Heart left ventricle (tissue), 13 donors: ENCODE measurements around the gene KIAA0753.

Experiments used
- CTCF ChIP-seq, 12 donors: fragments of 200-600 bp; sonication (generic) in 4 of 12; IDR thresholded peaks; one replicate each; pipeline versions ENCODE4 v1.5.0 to v1.8.0; 2018 to 2022; ENCODE audit warnings: antibody characterized with exemption in 12 of 12, mild to moderate bottlenecking in 5 of 12
- POLR2A ChIP-seq, 2 donors: fragments of 450-650 bp; IDR thresholded peaks; one replicate each; pipeline ENCODE4 v1.6.1; 2017; ENCODE audit warnings: antibody characterized with exemption in 2 of 2, mild to moderate bottlenecking in 2 of 2, moderate library complexity in 2 of 2
- donor health status: ischemic (EF 13 %, LVEDD 7.1; RV severe dilation, severe dysfunction).
- donor health status: DM: no; HTN: yes; CAD: no.
- donor health status: DM: no; HTN: no; CAD: no.
- donor health status: ischemic (EF 25% LVEDD 6.9; RV normal size, moderate dysfunction).
- donor health status: ischemic (EF 25% LVEDD 5.7; RV mildly dilated, moderate dysfunction).
- donor health status: ischemic (EF 35%, LVEDD 5.7; RV mildly dilated, moderate dysfunction).
- donor health status: nonischemic (EF 11% LVEDD 7.7; RV severe dilation, severe dysfunction).
- donor health status: DM: yes; HTN: yes; CAD: no.
- donor health status: PGD.
- donor health status: ischemic (EF 29% LVEDD 5.4; RV normal size, mild dysfunction).
- donor health status: nonischemic (EF 23%, LVEDD 6.1; RV moderate dilation, normal function).

DNA sequence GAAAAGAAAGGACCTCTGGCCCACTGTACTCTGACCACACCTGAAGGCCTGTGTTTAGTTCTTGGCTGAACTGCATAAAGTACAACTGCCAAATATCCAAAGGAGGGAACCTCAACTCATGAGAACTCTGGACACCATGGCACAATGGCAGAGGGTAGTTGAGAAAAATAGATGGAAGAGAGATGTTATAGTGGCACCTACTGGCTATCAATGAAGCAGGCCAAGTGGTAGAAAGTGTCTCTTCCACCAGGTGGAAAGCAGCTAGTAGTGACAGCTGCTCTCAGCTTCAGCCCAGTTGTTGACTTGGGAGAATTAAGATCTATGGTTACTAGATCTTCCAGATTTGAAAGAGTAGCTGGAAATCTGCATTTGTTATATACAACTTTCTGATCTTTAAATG lies 7.7 kb upstream of the KIAA0753 start:
- TF ChIP-seq CTCF (IDR thresholded peaks at IDR 0.05): no peak
- TF ChIP-seq POLR2A (IDR thresholded peaks at IDR 0.05): no peak
